GM15510 (cell line): Measurements from ENCODE around the gene CDK17.

Source experiments
- POLR2A ChIP-seq: IDR thresholded peaks from 3 replicates; pipeline ENCODE4 v1.6.1; 2011; ENCODE audit warnings: borderline replicate concordance; ENCODE audit not compliant: insufficient read length; ENCODE audit errors: extremely low read depth

Gene CDK17

DNA sequence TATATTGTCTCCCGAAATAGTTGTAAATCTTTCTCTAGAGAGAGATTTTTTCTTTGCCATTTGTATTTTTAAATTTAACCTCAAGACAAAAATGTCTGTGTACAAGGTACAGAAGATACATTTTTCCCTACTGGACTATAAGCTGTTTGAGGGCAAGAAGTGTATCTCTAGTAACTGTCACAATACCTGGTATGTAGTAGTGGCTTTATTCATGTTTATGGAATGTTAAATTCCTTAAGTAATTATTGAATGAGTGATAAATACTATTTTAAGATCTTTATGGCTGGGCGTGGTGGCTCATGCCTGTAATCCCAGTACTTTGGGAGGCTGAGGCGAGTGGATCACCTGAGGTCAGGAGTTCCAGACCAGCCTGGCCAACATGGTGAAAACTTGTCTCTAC lies 24.4 kb upstream of the CDK17 start:
- no peak for TF ChIP-seq POLR2A

DNA sequence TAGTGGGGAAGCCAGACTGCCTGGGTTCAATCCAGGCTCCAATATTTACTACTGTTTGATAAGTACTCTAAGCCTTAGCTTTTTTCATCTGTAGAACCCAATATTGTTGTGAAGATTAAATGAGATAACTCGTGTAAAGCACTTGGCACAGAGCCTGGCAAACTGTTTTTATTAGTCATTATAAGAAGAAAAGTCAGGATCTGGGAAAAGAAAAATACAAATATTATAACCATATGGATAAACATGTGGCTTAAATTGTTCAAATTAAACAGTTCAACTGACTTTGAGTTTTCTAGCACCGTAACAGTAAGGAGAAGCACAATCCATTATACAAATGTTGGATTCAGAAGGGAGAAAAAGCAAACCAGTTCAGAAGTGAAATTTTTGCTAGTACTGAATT lies 22.0 kb upstream of the CDK17 start:
- TF ChIP-seq POLR2A, result no peak

GRCh38 chr12:96421014-96421413 lies 20.8 kb upstream of the CDK17 start:
- no peak for TF ChIP-seq POLR2A

DNA sequence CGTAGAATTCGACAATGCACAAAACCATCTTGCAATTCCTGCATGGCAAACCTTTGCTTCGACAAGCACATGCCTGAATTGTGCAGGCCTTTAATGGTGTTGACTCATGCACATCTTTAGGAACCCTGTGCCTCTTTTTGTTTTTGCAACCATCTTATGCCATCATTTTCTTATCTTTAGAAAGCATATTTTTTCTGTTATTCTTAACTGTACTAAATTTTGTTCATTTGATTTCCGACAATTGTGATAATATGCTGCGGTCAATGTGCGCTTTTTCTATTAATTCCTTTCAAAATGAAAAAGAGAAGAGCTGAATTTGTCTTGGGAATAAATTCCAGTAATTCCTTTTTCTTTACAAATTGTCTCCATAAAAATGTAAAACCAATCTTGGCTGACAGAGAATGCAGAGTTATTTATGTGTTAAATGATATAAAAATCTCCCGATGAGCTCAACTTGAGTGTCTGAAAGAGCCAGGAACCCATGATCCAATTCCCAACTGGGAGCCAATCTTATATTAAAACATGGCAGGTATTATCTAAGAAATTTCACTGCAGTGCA lies 20.1 kb upstream of the CDK17 start:
- no peak for TF ChIP-seq POLR2A

DNA sequence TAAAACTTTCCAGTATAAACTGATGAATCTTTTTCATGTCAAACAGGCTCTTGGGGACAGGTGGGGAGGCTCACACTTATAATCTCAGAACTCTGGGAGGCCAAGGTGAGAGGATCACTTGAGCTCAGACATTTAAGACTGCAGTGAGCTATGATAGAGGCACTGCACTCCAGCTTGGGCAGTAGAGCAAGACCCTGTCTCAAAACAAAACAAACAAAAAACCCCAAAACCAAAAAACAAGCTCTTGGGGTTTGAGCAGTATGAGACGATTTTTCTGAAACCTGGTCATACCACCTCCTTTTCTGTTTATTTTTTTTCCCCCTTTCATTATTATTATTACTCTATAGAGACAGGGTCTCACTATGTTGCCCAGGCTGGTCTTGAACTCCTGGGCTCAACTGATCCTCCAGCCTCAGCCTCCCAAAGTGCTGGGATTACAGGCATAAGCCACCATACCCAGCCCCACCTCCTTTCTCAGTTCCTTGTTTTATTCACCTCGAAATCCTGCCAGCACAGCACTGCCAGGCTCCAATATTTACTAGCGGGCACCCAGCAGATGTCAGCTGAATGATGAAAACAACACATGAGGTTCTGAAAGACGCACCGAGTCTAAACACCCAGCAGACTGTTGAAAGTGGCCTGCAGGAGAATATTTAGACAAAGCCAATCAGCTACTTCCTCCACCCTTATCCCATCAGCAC lies 19.5 kb upstream of the CDK17 start:
- TF ChIP-seq POLR2A, result no peak

DNA sequence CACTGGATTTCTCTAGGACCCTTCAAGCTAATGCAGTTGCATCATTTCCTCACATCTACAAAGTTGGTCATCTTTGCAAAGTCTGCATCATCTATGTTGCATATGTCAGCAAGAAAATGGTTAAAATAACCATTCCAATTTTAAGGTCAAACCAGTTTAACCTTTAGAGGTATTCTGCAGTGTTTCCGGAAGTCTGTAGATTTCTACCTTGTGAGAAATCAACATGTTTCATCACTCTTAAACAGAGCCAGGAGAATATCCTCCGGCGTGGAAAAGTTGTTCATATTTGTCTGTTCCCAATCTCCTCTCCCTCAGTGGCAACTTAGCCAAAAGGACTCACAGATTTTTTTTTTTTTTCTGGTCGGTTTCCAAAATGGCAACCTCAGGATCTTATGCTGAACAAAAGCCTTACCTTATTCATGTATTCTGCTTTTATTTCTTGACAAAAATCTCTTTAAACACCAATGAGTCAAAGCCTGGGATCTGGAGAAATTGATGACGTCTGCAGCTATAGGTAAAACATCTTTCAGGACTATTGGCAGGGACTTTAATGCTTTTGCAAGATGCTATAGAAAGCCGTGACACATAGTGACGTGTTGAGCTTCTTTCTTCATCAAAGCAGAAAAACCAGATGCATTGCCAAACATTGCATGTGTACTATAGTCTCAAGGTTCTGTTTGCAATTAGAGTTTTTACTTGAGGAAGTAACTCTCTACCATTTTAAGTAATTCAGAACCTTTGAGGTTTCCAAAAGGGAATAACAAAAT lies 16.0 kb upstream of the CDK17 start:
- no peak for TF ChIP-seq POLR2A

GRCh38 chr12:96414637-96415036 lies 14.4 kb upstream of the CDK17 start:
- no peak for TF ChIP-seq POLR2A

- TF ChIP-seq POLR2A, result no peak
These were observed 12.2 kb upstream of the CDK17 start for GRCh38 chr12:96412431-96412830.

DNA sequence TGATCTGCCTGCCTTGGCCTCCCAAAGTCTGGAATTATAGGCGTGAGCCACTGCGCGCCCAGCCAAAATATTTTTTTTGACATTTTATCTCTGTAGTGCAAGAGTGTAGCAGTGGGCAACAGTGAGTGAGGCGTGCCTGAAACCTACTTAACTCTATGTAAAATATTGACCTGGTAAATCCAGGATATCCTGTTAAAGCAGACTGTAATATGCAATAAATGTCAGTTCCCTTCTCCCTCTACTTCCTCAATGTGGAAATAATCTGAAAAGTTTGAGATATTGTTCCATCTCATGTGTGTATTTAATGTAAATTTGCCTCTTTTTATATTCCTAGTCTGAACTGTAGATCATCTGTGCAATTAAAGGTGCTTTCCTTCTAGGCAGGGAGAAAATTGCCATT lies 9.5 kb upstream of the CDK17 start:
- TF ChIP-seq POLR2A, result no peak

DNA sequence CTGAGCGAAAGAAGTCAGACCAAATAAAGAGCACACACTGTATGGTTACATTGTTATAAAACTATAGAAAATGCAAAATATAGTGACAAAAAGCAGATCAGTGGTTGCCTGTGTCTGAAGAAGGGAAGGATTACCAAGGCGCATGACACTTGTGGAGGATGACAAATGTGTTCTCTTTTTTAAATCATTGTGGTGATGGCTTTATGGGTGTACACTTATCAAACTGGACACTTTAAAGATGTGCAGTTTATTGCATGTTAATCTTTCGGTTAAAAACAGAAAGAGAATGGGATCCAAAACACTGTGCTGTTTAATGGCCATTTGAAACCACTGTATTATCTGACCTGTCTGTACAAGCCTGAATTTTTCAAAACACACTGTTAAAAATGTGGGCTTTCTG lies 8.8 kb upstream of the CDK17 start:
- no peak for TF ChIP-seq POLR2A

- no peak for TF ChIP-seq POLR2A
These were observed 4.5 kb upstream of the CDK17 start for GRCh38 chr12:96404696-96405095.

DNA sequence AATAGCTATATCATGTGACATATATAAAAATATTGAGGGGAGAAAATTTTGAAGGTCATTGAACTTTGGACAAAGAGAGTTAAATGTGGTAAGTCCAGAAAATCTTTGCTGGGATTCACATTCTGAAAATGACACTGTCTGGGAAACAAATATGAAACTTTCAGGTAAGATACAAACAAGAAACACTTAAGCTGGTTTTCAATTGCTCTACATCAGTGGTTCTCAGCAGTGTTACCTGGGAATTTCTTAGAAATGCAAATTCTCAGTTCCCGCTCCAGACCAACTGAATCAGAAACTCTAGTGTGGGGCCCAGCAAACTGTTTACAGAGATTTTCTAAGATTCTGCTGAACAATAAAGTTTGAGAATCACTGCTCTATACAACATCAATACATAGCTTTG lies 3.6 kb upstream of the CDK17 start:
- TF ChIP-seq POLR2A, result no peak

GRCh38 chr12:96402061-96402460 lies 1.8 kb upstream of the CDK17 start:
- no peak for TF ChIP-seq POLR2A

DNA sequence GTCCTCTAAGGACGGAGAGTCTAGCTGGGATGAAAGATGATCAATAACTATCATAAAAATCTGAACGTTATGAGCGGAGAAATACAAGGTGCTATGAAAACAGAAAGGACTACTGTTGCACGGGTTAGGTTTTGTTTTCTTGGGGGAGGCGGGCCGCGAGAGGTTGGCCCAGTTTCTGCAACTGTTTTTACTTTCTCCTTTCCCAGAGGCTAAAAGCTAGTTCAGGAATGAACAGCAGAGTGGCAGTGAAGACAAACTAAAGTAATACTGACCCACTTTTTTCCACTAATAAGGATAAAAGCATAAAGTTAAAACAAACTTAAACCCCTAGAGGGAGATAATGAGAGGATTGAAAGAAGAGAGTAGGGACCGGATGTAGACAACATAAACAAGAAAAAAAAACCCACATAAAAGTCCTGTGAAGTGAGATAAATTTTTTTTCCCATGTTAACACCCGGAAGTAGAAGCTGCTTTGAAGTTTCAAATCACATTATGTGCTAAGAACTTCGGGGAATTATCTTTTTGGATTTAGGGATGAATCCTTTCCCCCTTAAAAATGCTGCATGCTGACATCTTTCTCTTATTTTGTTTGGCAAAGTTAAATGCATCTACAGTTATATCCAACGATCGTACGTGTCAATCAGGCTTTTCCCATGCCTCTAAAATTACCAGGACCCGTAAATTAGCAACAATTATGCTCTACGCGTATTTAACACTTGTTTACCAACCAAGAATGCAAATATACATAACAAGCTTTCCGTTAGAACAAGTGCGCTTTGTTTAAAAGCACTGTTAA lies 1.0 kb upstream of the CDK17 start:
- TF ChIP-seq POLR2A, result no peak

DNA sequence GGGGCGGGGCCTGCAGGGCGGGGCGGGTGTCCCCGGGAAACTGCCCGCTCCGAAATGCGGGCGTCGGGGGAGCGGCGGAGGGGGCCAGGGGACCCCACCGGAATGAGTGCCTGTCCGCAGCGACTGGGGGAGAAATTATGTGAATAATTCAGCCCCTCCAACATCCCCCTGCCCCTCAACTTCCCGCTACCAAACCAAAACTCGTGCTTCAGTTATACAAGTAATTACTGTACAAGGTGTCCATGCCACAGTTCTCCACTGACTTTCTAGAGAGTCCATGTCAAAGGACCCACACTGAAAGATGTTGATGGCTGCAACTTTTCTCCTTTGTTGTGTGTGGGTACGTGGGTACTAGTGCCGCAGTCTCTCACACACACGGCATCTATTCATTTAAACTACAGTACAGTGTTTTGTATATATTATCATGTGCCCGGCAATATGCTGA lies 414 bp upstream of the CDK17 start:
- no peak for TF ChIP-seq POLR2A

DNA sequence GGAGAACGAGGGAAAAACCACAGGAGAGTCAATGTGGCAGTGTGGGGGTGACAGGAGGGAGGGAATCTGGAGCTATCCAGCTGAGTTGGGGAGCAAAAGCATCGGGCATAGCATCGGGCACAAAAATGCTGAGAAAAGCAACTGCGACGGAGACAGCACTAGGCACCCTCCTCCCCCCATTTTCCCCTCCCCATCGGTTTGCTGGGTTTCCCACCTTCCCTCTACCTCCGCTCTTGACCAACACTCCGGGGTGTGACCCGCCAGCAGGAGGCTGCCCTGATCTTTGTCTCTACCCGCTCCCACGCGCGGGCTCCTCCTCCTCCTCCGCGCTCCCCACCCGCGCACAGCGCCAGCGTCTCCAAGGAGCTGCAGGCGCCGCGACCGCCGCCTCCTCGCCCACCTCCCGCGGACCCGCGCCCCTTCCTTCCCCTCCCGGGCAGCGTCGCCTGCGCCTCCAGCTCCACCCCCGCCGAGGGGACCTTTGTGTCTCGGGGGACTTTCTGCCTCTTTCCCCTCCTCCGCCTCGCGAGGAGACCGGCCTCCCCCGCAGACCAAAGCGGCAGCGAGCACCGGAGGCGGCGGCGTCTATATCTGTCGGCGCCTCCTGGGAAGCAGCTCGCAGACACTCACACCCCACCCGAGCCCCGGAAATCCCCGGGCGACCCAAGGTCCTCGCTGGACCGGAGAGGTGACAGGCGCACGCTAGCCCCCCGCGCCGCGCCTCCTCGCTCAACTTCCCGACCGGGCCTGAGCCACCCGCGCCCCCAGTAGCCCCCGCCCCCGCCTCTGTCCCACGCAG lies 920 bp downstream of the CDK17 start:
- TF ChIP-seq POLR2A, result peak; percentile 57
